Measurements from ENCODE around the gene TPRG1L.

DNA sequence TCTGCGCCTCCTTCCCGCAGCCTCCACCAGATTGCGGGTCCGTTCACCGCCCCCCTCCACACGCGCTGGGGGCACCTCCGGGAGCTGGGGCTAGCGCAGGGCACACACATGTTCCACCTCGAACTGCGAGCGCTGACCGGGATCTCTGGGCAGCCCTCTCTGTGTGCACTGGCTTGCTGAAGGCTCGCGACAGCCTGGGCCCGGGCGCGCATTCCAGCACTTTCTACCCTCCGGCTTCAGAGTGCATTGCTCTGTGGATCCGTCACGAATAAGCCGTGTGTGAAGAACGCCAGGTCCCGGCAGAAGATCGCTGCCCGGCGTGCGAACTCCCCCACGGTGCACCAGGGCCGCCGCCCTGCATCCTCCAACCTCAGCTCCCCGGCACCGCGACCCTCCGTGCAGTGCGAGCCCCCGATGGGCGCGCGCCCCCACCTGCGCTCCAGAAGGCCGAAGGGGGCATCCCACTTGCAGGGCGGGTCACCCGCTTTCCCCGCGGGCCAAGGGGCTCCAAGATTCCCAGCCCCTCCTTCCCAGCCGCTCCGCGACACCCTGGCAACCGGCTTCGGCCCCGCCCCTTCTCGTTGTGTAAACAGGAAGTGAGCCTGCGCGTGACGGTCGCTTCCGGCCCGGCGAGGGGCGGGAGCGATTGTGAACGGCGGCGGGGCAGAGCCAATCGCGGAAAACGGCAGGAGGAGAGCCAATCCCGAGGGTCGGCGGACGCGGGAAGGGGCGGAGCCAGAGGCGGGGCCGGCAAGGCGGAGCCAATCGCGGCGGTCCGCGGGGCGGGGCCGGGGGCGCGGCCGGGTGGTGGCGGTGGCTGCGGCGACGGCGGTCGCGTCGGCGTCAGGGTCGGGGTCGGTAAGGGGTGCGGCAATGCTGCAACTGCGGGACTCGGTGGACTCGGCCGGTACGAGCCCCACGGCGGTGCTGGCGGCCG is at the start of gene TPRG1L:
- TF ChIP-seq, protein P1, sequence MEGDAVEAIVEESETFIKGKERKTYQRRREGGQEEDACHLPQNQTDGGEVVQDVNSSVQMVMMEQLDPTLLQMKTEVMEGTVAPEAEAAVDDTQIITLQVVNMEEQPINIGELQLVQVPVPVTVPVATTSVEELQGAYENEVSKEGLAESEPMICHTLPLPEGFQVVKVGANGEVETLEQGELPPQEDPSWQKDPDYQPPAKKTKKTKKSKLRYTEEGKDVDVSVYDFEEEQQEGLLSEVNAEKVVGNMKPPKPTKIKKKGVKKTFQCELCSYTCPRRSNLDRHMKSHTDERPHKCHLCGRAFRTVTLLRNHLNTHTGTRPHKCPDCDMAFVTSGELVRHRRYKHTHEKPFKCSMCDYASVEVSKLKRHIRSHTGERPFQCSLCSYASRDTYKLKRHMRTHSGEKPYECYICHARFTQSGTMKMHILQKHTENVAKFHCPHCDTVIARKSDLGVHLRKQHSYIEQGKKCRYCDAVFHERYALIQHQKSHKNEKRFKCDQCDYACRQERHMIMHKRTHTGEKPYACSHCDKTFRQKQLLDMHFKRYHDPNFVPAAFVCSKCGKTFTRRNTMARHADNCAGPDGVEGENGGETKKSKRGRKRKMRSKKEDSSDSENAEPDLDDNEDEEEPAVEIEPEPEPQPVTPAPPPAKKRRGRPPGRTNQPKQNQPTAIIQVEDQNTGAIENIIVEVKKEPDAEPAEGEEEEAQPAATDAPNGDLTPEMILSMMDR (conservative IDR thresholded peaks at IDR 0.05; ENCODE audit: low read depth, low read length): no peak
- TF ChIP-seq EZH2 (IDR thresholded peaks at IDR 0.05; ENCODE audit: borderline replicate concordance, low read depth, low read length, poor library complexity, severe bottlenecking): no peak
